ENCODE measurements around the gene SLC8A3. TPM values are rescaled to one million over a fixed set of nuclear protein-coding genes. Genes with fewer than 3 reads are reported as not detected.

SLC8A3 gene
- total RNA-seq, 1 donor from 2014 or later: 0.24 TPM

DNA sequence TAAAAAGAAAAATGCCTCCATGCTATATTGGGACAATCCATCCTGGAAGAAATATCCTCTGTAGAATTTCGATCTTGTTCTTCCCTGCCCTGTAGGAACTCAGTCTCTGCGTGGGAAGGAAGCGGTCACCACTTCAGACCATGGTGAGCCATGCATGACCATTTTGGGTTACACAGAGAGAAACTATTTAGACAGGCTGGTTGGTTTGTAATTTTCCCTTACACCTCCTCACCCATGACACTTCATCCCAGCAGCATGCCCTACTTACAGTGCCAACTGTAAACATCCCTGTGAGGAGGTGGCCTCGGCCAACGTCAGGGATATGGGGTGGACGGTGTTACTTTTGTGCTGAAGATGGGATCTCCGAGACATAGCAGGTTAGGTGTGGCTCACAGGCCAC, 188.2 kb downstream of the SLC8A3 start:
- Mint-ChIP-seq H3K9me3 (no peaks in the 10 kb centered on the region), H3K4me3 (no peak overlapping the region), H3K27ac (no peak overlapping the region), H3K4me1 (peaks cover 10% of the 10 kb centered on the region), H3K27me3 (ENCODE audit: insufficient read depth, low read depth) (no peaks in the 10 kb centered on the region), H3K36me3 (peaks cover 13% of the 10 kb centered on the region)
- Histone ChIP-seq H3K9ac (no peak overlapping the region), H3K36me3 (peaks cover 9% of the 10 kb centered on the region), H3K9me3 (ENCODE audit: low read depth) (no peaks in the 10 kb centered on the region), H3K27ac (no peak overlapping the region), H3K4me3 (no peak overlapping the region), H4K20me1 (ENCODE audit: low read depth) (peaks cover 19% of the 10 kb centered on the region), H3F3A (ENCODE audit: low read depth) (peaks cover 25% of the 10 kb centered on the region), H2AFZ (replicated peaks) (no peak overlapping the region), H3K79me2 (ENCODE audit: low read depth) (no peaks in the 10 kb centered on the region), H3K4me2 (no peak overlapping the region), H3K27me3 (no peaks in the 10 kb centered on the region), H3K4me1 (peaks cover 17% of the 10 kb centered on the region)
- DNase-seq (ENCODE audit: low spot score): no peak
- no peak for TF ChIP-seq EZH2phosphoT487 (IDR thresholded peaks at IDR 0.05)
- TF ChIP-seq, protein P1, sequence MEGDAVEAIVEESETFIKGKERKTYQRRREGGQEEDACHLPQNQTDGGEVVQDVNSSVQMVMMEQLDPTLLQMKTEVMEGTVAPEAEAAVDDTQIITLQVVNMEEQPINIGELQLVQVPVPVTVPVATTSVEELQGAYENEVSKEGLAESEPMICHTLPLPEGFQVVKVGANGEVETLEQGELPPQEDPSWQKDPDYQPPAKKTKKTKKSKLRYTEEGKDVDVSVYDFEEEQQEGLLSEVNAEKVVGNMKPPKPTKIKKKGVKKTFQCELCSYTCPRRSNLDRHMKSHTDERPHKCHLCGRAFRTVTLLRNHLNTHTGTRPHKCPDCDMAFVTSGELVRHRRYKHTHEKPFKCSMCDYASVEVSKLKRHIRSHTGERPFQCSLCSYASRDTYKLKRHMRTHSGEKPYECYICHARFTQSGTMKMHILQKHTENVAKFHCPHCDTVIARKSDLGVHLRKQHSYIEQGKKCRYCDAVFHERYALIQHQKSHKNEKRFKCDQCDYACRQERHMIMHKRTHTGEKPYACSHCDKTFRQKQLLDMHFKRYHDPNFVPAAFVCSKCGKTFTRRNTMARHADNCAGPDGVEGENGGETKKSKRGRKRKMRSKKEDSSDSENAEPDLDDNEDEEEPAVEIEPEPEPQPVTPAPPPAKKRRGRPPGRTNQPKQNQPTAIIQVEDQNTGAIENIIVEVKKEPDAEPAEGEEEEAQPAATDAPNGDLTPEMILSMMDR (IDR thresholded peaks at IDR 0.05): no peak
- no peak for TF ChIP-seq EZH2 (IDR thresholded peaks at IDR 0.05)

DNA sequence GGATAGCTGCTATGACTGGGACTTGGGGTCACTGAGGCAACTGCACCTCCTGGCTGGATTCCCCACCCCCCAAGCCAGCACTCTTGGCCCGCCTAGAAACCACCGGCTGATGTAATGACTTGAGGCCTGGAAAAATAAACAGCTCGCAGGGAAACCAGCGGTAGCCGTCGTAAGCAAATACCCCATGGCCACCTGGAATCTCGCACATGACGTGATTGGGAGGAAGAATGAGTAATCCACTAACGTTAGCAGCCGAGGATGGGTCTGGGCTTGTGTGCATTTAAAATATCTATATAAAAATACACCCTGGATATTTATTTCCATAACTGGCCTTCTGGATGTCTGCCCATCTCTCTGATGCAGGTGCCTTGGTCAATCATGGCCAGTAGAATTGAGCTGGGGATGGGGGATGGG, 189.5 kb downstream of the SLC8A3 start:
- Mint-ChIP-seq H3K9me3 (no peaks in the 10 kb centered on the region), H3K27ac (no peak overlapping the region), H3K4me1 (no peaks in the 10 kb centered on the region), H3K4me3 (no peak overlapping the region), H3K27me3 (ENCODE audit: insufficient read depth, low read depth) (no peaks in the 10 kb centered on the region), H3K36me3 (peaks cover 16% of the 10 kb centered on the region)
- Histone ChIP-seq H3K27ac (no peak overlapping the region), H3K4me3 (no peak overlapping the region), H4K20me1 (ENCODE audit: low read depth) (peaks cover 6% of the 10 kb centered on the region), H3K9ac (no peak overlapping the region), H3K4me2 (no peak overlapping the region), H3K36me3 (peaks cover 20% of the 10 kb centered on the region), H2AFZ (replicated peaks) (no peak overlapping the region), H3K27me3 (no peaks in the 10 kb centered on the region), H3K4me1 (peaks cover 3% of the 10 kb centered on the region), H3K79me2 (ENCODE audit: low read depth) (no peaks in the 10 kb centered on the region), H3K9me3 (ENCODE audit: low read depth) (no peaks in the 10 kb centered on the region), H3F3A (ENCODE audit: low read depth) (peaks cover 12% of the 10 kb centered on the region)
- DNase-seq (ENCODE audit: low spot score): no peak
- TF ChIP-seq, protein P1 (IDR thresholded peaks at IDR 0.05): no peak
- TF ChIP-seq EZH2 (IDR thresholded peaks at IDR 0.05): no peak
- TF ChIP-seq EZH2phosphoT487 (IDR thresholded peaks at IDR 0.05): no peak

DNA sequence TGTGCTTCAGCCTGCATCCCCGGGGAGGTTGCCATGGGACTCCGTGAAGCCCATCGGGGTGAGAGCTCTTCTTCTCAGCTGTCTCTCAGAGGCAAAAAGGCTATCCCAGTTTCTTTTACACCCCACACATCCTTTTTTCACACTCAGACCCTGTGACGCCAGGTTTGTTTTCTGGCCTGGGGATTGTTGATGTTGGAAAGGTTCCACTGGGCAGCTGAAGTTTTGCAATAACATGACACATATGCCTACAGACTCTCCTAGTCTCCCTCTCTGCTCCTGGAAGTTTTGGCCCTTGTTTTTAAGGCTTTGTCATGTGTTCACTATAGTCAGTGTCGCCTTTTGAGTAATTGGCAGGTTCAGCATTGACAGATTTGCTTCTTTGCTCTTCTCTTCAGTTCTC, 190.9 kb downstream of the SLC8A3 start:
- H3F3A ChIP-seq (ENCODE audit: low read depth): peaks cover 6% of the 10 kb centered on the region
- Mint-ChIP-seq H3K4me3 (no peak overlapping the region), H3K36me3 (peaks cover 13% of the 10 kb centered on the region), H3K4me1 (no peaks in the 10 kb centered on the region), H3K27ac (no peak overlapping the region), H3K9me3 (no peaks in the 10 kb centered on the region), H3K27me3 (ENCODE audit: insufficient read depth, low read depth) (no peaks in the 10 kb centered on the region)
- TF ChIP-seq EZH2phosphoT487 (IDR thresholded peaks at IDR 0.05): no peak
- TF ChIP-seq EZH2 (IDR thresholded peaks at IDR 0.05): no peak
- TF ChIP-seq, protein P1 (IDR thresholded peaks at IDR 0.05): no peak
- H3K36me3 ChIP-seq: peaks cover 20% of the 10 kb centered on the region
- H3K4me3 ChIP-seq: no peak overlapping the region
- no peaks in the 10 kb centered on the region for H3K9me3 ChIP-seq (ENCODE audit: low read depth)
- H3K27ac ChIP-seq: no peak overlapping the region
- H2AFZ ChIP-seq (replicated peaks): no peak overlapping the region
- no peak overlapping the region for H3K9ac ChIP-seq
- no peaks in the 10 kb centered on the region for H3K4me1 ChIP-seq
- no peaks in the 10 kb centered on the region for H3K79me2 ChIP-seq (ENCODE audit: low read depth)
- no peak overlapping the region for H3K4me2 ChIP-seq
- H4K20me1 ChIP-seq (ENCODE audit: low read depth): no peaks in the 10 kb centered on the region
- no peaks in the 10 kb centered on the region for H3K27me3 ChIP-seq
- no peak for DNase-seq (ENCODE audit: low spot score)

Data from neural progenitor cell (in vitro differentiated cells).